ENCODE data around the gene TMEM163.

DNA sequence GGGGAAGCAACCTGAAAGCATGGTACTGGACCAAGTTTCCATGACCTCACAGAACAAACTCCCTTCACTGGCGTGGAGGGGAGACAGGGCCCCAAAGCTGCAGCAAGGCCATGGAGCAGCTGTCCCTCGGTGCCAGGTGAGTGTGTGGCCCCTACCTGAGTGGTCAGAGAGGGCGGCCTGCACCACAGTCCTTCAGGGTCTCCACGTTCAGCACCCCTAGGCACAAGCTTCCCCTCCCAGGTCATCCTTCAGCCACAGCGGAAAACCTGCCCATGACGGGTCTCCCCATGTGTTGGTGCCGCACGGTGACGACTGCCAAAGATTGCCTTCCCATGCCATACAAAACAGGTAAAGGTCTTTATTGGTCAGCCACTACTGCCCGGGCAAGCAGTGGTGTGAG lies 263.4 kb downstream of the TMEM163 start:
- TF ChIP-seq, protein P1, sequence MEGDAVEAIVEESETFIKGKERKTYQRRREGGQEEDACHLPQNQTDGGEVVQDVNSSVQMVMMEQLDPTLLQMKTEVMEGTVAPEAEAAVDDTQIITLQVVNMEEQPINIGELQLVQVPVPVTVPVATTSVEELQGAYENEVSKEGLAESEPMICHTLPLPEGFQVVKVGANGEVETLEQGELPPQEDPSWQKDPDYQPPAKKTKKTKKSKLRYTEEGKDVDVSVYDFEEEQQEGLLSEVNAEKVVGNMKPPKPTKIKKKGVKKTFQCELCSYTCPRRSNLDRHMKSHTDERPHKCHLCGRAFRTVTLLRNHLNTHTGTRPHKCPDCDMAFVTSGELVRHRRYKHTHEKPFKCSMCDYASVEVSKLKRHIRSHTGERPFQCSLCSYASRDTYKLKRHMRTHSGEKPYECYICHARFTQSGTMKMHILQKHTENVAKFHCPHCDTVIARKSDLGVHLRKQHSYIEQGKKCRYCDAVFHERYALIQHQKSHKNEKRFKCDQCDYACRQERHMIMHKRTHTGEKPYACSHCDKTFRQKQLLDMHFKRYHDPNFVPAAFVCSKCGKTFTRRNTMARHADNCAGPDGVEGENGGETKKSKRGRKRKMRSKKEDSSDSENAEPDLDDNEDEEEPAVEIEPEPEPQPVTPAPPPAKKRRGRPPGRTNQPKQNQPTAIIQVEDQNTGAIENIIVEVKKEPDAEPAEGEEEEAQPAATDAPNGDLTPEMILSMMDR (IDR thresholded peaks at IDR 0.05), result no peak
- no peak for TF ChIP-seq POLR2A (IDR thresholded peaks at IDR 0.05; ENCODE audit: low read depth)
- no peak for TF ChIP-seq EP300 (IDR thresholded peaks at IDR 0.05)
- TF ChIP-seq POLR2AphosphoS5 (IDR thresholded peaks at IDR 0.05), result no peak

Data from esophagus muscularis mucosa (tissue), 4 donors.